H9 (cell line): Measurements from ENCODE around the gene C2CD2. TPM values are rescaled to one million over a fixed set of nuclear protein-coding genes. Genes with fewer than 3 reads are reported as not detected.

Source experiments
- DNase-seq: peaks from one replicate; pipeline ENCODE4 v3.0.0-alpha.2; 2017
- H2AFZ ChIP-seq: one replicate; pipeline ENCODE4 v1.6.1; 2013; ENCODE audit warnings: mild to moderate bottlenecking, low read length, control low read depth, moderate library complexity
- H2AK5ac ChIP-seq: 2 replicates; pipeline ENCODE4 v1.6.1; 2013; ENCODE audit warnings: low read length, control low read depth, mixed read lengths; ENCODE audit not compliant: insufficient read length
- H2BK120ac ChIP-seq: one replicate; pipeline ENCODE4 v1.6.1; 2013; ENCODE audit warnings: low read depth, mild to moderate bottlenecking, low read length, control low read depth, inconsistent platforms; ENCODE audit not compliant: poor library complexity, severe bottlenecking
- H2BK12ac ChIP-seq: 2 replicates; pipeline ENCODE4 v1.6.1; 2013; ENCODE audit warnings: low read length, control low read depth, mixed read lengths, low read depth; ENCODE audit not compliant: insufficient read length
- H2BK15ac ChIP-seq: 2 replicates; pipeline ENCODE4 v1.6.1; 2013; ENCODE audit warnings: low read depth, low read length, control low read depth
- H2BK20ac ChIP-seq: one replicate; pipeline ENCODE4 v1.6.1; 2013; ENCODE audit warnings: low read depth, mild to moderate bottlenecking, low read length, control low read depth, inconsistent platforms; ENCODE audit not compliant: poor library complexity, severe bottlenecking
- H2BK5ac ChIP-seq: 2 replicates; pipeline ENCODE4 v1.6.1; 2013; ENCODE audit warnings: low read length, control low read depth, mixed read lengths; ENCODE audit not compliant: insufficient read length
- H3K14ac ChIP-seq: 2 replicates; pipeline ENCODE4 v1.6.1; 2013; ENCODE audit warnings: low read length, control low read depth; ENCODE audit not compliant: insufficient read depth
- H3K18ac ChIP-seq: 2 replicates; pipeline ENCODE4 v1.6.1; 2013; ENCODE audit warnings: low read depth, mild to moderate bottlenecking, mixed read lengths, low read length, control low read depth; ENCODE audit not compliant: insufficient read length
- H3K23ac ChIP-seq: 2 replicates; pipeline ENCODE4 v1.6.1; 2013; ENCODE audit warnings: low read length, control low read depth, mixed read lengths, low read depth; ENCODE audit not compliant: insufficient read length
- H3K23me2 ChIP-seq: 2 replicates; pipeline ENCODE4 v1.6.1; 2013; ENCODE audit warnings: low read depth, mild to moderate bottlenecking, mixed read lengths, low read length, control low read depth; ENCODE audit not compliant: insufficient read length, poor library complexity, severe bottlenecking
- H3K27ac ChIP-seq: 2 replicates; pipeline ENCODE4 v1.5.1; 2013; ENCODE audit warnings: low read length, control low read depth, mixed read lengths, low read depth; ENCODE audit not compliant: insufficient read length
- H3K27me3 ChIP-seq: 2 replicates; pipeline ENCODE4 v1.6.1; 2013; ENCODE audit warnings: low read length, control low read depth, inconsistent platforms; ENCODE audit not compliant: insufficient read depth
- H3K4ac ChIP-seq: 2 replicates; pipeline ENCODE4 v1.6.1; 2013; ENCODE audit warnings: low read depth, mild to moderate bottlenecking, control low read depth, inconsistent platforms, low read length, moderate library complexity
- H3K4me1 ChIP-seq: 2 replicates; pipeline ENCODE4 v1.6.1; 2013; ENCODE audit warnings: low read length, control low read depth, inconsistent platforms; ENCODE audit not compliant: insufficient read depth
- H3K4me2 ChIP-seq: 2 replicates; pipeline ENCODE4 v1.6.1; 2013; ENCODE audit warnings: low read length, control low read depth, mixed read lengths; ENCODE audit not compliant: insufficient read length, insufficient read depth
- H3K56ac ChIP-seq: 2 replicates; pipeline ENCODE4 v1.6.1; 2013; ENCODE audit warnings: low read depth, mild to moderate bottlenecking, mixed read lengths, low read length, control low read depth; ENCODE audit not compliant: insufficient read length
- H3K79me1 ChIP-seq: 2 replicates; pipeline ENCODE4 v1.6.1; 2013; ENCODE audit warnings: low read depth, mild to moderate bottlenecking, moderate library complexity, low read length, control low read depth, inconsistent platforms; ENCODE audit not compliant: insufficient read depth, poor library complexity, severe bottlenecking
- H3K79me2 ChIP-seq: 2 replicates; pipeline ENCODE4 v1.6.1; 2013; ENCODE audit warnings: low read length, control low read depth, inconsistent platforms; ENCODE audit not compliant: insufficient read depth
- H3K9ac ChIP-seq: 2 replicates; pipeline ENCODE4 v1.6.1; 2013; ENCODE audit warnings: low read length, control low read depth, mixed read lengths; ENCODE audit not compliant: insufficient read length; ENCODE audit errors: extremely low read depth
- H3K9me3 ChIP-seq: one replicate; pipeline ENCODE4 v1.6.1; 2013; ENCODE audit warnings: low read depth, low read length, inconsistent platforms; ENCODE audit not compliant: control insufficient read depth
- H3T11ph ChIP-seq: one replicate; pipeline ENCODE4 v1.6.1; 2013; ENCODE audit warnings: mild to moderate bottlenecking, low read length, control low read depth, inconsistent platforms
- H4K20me1 ChIP-seq: one replicate; pipeline ENCODE4 v1.6.1; 2013; ENCODE audit not compliant: control insufficient read depth, insufficient read length, insufficient read depth
- H4K5ac ChIP-seq: 2 replicates; pipeline ENCODE4 v1.6.1; 2013; ENCODE audit warnings: low read depth, mild to moderate bottlenecking, mixed read lengths, low read length, control low read depth; ENCODE audit not compliant: insufficient read length
- H4K8ac ChIP-seq: replicated peaks from 2 replicates; pipeline ENCODE4 v1.6.1; 2013; ENCODE audit warnings: low read length, control low read depth, mixed read lengths, low read depth; ENCODE audit not compliant: insufficient read length
- H4K91ac ChIP-seq: 2 replicates; pipeline ENCODE4 v1.6.1; 2013; ENCODE audit warnings: low read depth, mild to moderate bottlenecking, moderate library complexity, mixed read lengths, low read length, control low read depth; ENCODE audit not compliant: insufficient read length
- H3K27ac Mint-ChIP-seq, 3 experiments: 2 replicates in 2 of 3; 3 replicates in 1 of 3; pipeline ENCODE4 v1.8.0; 2020 to 2021; ENCODE audit warnings: mixed read lengths in 3 of 3, mild to moderate bottlenecking in 1 of 3, moderate library complexity in 1 of 3
- H3K27me3 Mint-ChIP-seq: 2 replicates; pipeline ENCODE4 v1.8.0; 2021; ENCODE audit warnings: low read depth, mild to moderate bottlenecking, moderate library complexity, mixed read lengths
- H3K36me3 Mint-ChIP-seq, 3 experiments: 2 replicates in 2 of 3; 3 replicates in 1 of 3; pipeline ENCODE4 v1.8.0; 2020 to 2021; ENCODE audit warnings: low read depth in 3 of 3, mixed read lengths in 3 of 3; ENCODE audit not compliant: insufficient read depth in 1 of 3
- H3K4me1 Mint-ChIP-seq, 2 experiments: 2 replicates each; pipeline ENCODE4 v1.8.0; 2020; ENCODE audit warnings: mixed read lengths in 2 of 2
- H3K4me3 Mint-ChIP-seq, 2 experiments: 2 replicates in 1 of 2; 3 replicates in 1 of 2; pipeline ENCODE4 v1.8.0; 2020 to 2021; ENCODE audit warnings: mild to moderate bottlenecking in 2 of 2, mixed read lengths in 2 of 2, moderate library complexity in 1 of 2
- H3K9me3 Mint-ChIP-seq, 2 experiments: 2 replicates in 1 of 2; 3 replicates in 1 of 2; pipeline ENCODE4 v1.8.0; 2020; ENCODE audit warnings: mild to moderate bottlenecking in 2 of 2, mixed read lengths in 2 of 2, moderate library complexity in 1 of 2
- CTCF ChIP-seq: fragments of 200-600 bp; sonication (generic); conservative IDR thresholded peaks from 3 replicates; pipeline ENCODE4 v1.8.0; 2021; ENCODE audit warnings: antibody characterized with exemption, mild to moderate bottlenecking
- WGBS: extraction: QIAGEN DNeasy Blood & Tissue Kit; methylation state at CpG from one replicate; pipeline ENCODE4 v1.1.7; 2013; ENCODE audit warnings: missing lambda C conversion rate, low lambda C conversion rate, mixed read lengths; ENCODE audit not compliant: insufficient read length; ENCODE audit errors: extremely low coverage; 5-methylcytosine and 5-hydroxymethylcytosine counted together
- total RNA-seq: library from RNA; stranded (reverse); gene quantifications from 2 replicates; pipeline ENCODE4 v1.2.1, GENCODE V29; 2021

The C2CD2 gene
- total RNA-seq, 1 experiment from 2014 or later = 14.6 TPM

GRCh38 chr21:41894922-41895557 lies 58.8 kb downstream of the C2CD2 start:
- no peak overlapping the region for H2AFZ ChIP-seq
- no peak overlapping the region for H4K5ac ChIP-seq
- H3K56ac ChIP-seq = no peak overlapping the region
- no peak overlapping the region for H4K91ac ChIP-seq
- no peak overlapping the region for H2BK15ac ChIP-seq
- H3K4ac ChIP-seq = no peak overlapping the region
- H3K23ac ChIP-seq = no peak overlapping the region
- Mint-ChIP-seq H3K27ac (no peak overlapping the region; a peak in 2 of 7 replicates), H3K36me3 (peaks cover 0 to 6% (median 6%) of the 10 kb centered on the region in 3 experiments; a peak in 3 of 7 replicates), H3K9me3 (no peaks in the 10 kb centered on the region), H3K4me1 (peaks cover 40 to 41% of the 10 kb centered on the region in 2 experiments), H3K4me3 (no peak overlapping the region), H3K27me3 (no peaks in the 10 kb centered on the region)
- no peak for TF ChIP-seq CTCF
- no peak overlapping the region for H3T11ph ChIP-seq
- H3K4me1 ChIP-seq = peaks cover 6% of the 10 kb centered on the region
- no peak for DNase-seq
- H3K9ac ChIP-seq = no peak overlapping the region
- H2BK20ac ChIP-seq = no peak overlapping the region
- no peak overlapping the region for H2BK12ac ChIP-seq
- H3K79me2 ChIP-seq = no peaks in the 10 kb centered on the region
- no peak overlapping the region for H3K18ac ChIP-seq
- H2BK120ac ChIP-seq = no peak overlapping the region
- H3K9me3 ChIP-seq = no peaks in the 10 kb centered on the region
- no peak overlapping the region for H3K4me2 ChIP-seq
- H3K27ac ChIP-seq = no peak overlapping the region
- H4K20me1 ChIP-seq = no peaks in the 10 kb centered on the region
- H4K8ac ChIP-seq = no peak overlapping the region
- H2AK5ac ChIP-seq = no peak overlapping the region
- H2BK5ac ChIP-seq = no peak overlapping the region
- no peaks in the 10 kb centered on the region for H3K23me2 ChIP-seq
- no CpG with 5 or more reads among the region's 13 CpGs for WGBS
- H3K79me1 ChIP-seq = no peaks in the 10 kb centered on the region
- no peaks in the 10 kb centered on the region for H3K27me3 ChIP-seq
- H3K14ac ChIP-seq = no peak overlapping the region; the same call in 1 of the 2 replicates
